Sigmoid colon (tissue), 7 donors: Measurements from ENCODE around the gene NLN. TPM values are rescaled to one million over a fixed set of nuclear protein-coding genes. Genes with fewer than 3 reads are reported as not detected.

Experiments used
- DNase-seq: peaks from one replicate; pipeline ENCODE4 v3.0.0-alpha.2; 2019
- H3K27ac ChIP-seq, 4 donors: fragments of 200-600 bp; sonication (generic); one replicate each; pipeline ENCODE4 v1.5.1; 2016 to 2019; ENCODE audit warnings: mild to moderate bottlenecking in 1 of 4
- H3K27me3 ChIP-seq, 3 donors: fragments of 200-600 bp; sonication (generic); one replicate each; pipeline ENCODE4 v1.5.1; 2019; ENCODE audit warnings: mild to moderate bottlenecking in 1 of 3
- H3K36me3 ChIP-seq, 4 donors: fragments of 200-600 bp; sonication (generic); one replicate each; pipeline ENCODE4 v1.5.1; 2016 to 2019
- H3K4me1 ChIP-seq, 4 donors: fragments of 200-600 bp; sonication (generic); one replicate each; pipeline ENCODE4 v1.5.1; 2017 to 2019
- H3K4me3 ChIP-seq, 4 donors: fragments of 200-600 bp; sonication (generic); one replicate each; pipeline ENCODE4 v1.5.1; 2017 to 2019; ENCODE audit warnings: mild to moderate bottlenecking in 2 of 4, moderate library complexity in 1 of 4
- H3K9me3 ChIP-seq, 4 donors: fragments of 200-600 bp in 3 of 4; sonication (generic) in 3 of 4; one replicate each; pipeline versions ENCODE4 v1.5.1 to v1.6.1; 2013 to 2019
- EP300 ChIP-seq, 4 donors: sonication (generic); formaldehyde crosslinking; IDR thresholded peaks; one replicate each; pipeline ENCODE4 v1.6.1; 2017; ENCODE audit warnings: antibody characterized with exemption in 4 of 4
- POLR2A ChIP-seq, 2 donors: fragments of 450-650 bp; IDR thresholded peaks; one replicate each; pipeline ENCODE4 v1.6.1; 2016; ENCODE audit warnings: antibody characterized with exemption in 2 of 2, mild to moderate bottlenecking in 2 of 2, moderate library complexity in 2 of 2
- POLR2AphosphoS5 ChIP-seq, 4 donors: sonication (generic); formaldehyde crosslinking; IDR thresholded peaks; one replicate each; pipeline ENCODE4 v1.6.1; 2017; ENCODE audit warnings: antibody characterized with exemption in 4 of 4
- WGBS, 2 donors: extraction: QIAGEN DNeasy Blood & Tissue Kit; methylation state at CpG; one replicate each; pipeline ENCODE4 v1.1.7; 2013; 5-methylcytosine and 5-hydroxymethylcytosine counted together
- intact Hi-C: fragments of 100-400 bp; cut with DNase I; formaldehyde crosslinking; loops from one replicate; pipeline ENCODE4 v1.15.1; 2023
- polyA plus RNA-seq, 3 donors: library from polyadenylated mRNA; stranded (reverse); fragments of 200-250 nt; gene quantifications; one replicate each; pipeline ENCODE4 v1.2.3, GENCODE V29; 2013
- total RNA-seq, 4 donors: library from RNA; depleted of rRNA; stranded (reverse); fragments of >200 nt; gene quantifications; one replicate each; pipeline ENCODE4 v1.1.0, GENCODE V29; 2016
- TF ChIP-seq, protein P1 (sequence below), 4 experiments: fragments of 450-650 bp in 3 of 4; fragments of 200-600 bp in 1 of 4; IDR thresholded peaks; one replicate each; pipeline ENCODE4 v1.5.1; 2016 to 2019; ENCODE audit warnings: antibody characterized with exemption in 4 of 4, mild to moderate bottlenecking in 3 of 4, moderate library complexity in 2 of 4
- donor health status: healthy with polysubstance abuse.
- donor health status: Bipolar disorder and iron deficiency.
- donor health status: healthy.

Gene NLN
- total and polyA plus RNA-seq, 7 donors, result 4.8 to 43.7 (median 7.8) TPM

DNA sequence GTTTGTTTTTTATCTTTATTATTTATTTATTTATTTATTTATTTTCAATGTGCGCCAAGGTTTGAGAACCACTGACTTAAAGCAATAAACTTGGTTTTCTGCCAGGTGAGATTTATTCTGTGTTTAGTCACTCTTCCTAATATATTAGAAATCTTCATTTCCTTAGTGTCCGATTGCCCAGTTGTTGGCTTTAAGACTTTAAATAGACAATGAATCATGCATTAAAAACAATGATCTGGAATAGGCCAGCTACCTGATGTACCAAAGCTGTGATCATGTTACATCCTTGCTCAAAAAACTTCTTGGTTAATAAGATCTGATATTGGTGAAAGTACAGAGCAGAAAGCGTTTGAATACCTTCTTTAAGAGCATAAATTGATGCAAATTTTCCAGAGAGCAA, 152.2 kb downstream of the NLN start:
- no peak overlapping the region for H3K4me3 ChIP-seq
- H3K4me1 ChIP-seq, result no peaks in the 10 kb centered on the region
- intact Hi-C loops, result no loop called here
- peaks cover 0 to 1% (median 0%) of the 10 kb centered on the region in 4 donors for H3K9me3 ChIP-seq
- H3K27ac ChIP-seq, result no peak overlapping the region
- DNase-seq, result no peak
- no peaks in the 10 kb centered on the region for H3K27me3 ChIP-seq
- H3K36me3 ChIP-seq, result no peaks in the 10 kb centered on the region
- TF ChIP-seq POLR2A (IDR thresholded peaks at IDR 0.05) (no peak), POLR2AphosphoS5 (IDR thresholded peaks at IDR 0.05) (no peak), EP300 (IDR thresholded peaks at IDR 0.05) (no peak)
- TF ChIP-seq, protein P1, sequence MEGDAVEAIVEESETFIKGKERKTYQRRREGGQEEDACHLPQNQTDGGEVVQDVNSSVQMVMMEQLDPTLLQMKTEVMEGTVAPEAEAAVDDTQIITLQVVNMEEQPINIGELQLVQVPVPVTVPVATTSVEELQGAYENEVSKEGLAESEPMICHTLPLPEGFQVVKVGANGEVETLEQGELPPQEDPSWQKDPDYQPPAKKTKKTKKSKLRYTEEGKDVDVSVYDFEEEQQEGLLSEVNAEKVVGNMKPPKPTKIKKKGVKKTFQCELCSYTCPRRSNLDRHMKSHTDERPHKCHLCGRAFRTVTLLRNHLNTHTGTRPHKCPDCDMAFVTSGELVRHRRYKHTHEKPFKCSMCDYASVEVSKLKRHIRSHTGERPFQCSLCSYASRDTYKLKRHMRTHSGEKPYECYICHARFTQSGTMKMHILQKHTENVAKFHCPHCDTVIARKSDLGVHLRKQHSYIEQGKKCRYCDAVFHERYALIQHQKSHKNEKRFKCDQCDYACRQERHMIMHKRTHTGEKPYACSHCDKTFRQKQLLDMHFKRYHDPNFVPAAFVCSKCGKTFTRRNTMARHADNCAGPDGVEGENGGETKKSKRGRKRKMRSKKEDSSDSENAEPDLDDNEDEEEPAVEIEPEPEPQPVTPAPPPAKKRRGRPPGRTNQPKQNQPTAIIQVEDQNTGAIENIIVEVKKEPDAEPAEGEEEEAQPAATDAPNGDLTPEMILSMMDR (IDR thresholded peaks at IDR 0.05), result no peak
- 81 to 85% methylated on average over 3 of the region's 3 CpGs for WGBS, 2 donors

DNA sequence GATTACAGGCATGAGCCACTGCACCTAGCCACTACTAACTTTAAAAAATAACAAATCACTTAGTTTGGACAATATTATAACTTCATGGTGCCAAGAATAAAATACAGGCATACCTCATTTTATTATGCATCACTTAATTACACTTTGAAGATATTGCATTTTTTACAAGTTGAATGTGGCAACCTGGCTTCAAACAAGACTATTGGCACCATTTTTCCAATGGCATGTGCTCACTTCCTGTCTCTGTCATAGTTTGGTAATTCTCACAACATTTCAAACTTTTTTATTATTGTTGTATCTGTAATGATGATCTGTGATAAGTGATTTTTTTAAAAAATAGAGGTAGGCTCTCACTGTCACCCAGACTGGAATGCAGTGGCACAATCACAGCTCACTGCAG, 154.5 kb downstream of the NLN start:
- intact Hi-C loops, result no loop called here
- H3K4me1 ChIP-seq, result no peaks in the 10 kb centered on the region
- H3K4me3 ChIP-seq, result no peak overlapping the region
- no peak for DNase-seq
- H3K27ac ChIP-seq, result no peak overlapping the region
- no peaks in the 10 kb centered on the region for H3K36me3 ChIP-seq
- TF ChIP-seq EP300 (IDR thresholded peaks at IDR 0.05) (no peak), POLR2A (IDR thresholded peaks at IDR 0.05) (no peak), POLR2AphosphoS5 (IDR thresholded peaks at IDR 0.05) (no peak)
- TF ChIP-seq, protein P1 (IDR thresholded peaks at IDR 0.05), result no peak
- no peaks in the 10 kb centered on the region for H3K27me3 ChIP-seq
- H3K9me3 ChIP-seq, result peaks cover 0 to 1% (median 0%) of the 10 kb centered on the region in 4 donors

DNA sequence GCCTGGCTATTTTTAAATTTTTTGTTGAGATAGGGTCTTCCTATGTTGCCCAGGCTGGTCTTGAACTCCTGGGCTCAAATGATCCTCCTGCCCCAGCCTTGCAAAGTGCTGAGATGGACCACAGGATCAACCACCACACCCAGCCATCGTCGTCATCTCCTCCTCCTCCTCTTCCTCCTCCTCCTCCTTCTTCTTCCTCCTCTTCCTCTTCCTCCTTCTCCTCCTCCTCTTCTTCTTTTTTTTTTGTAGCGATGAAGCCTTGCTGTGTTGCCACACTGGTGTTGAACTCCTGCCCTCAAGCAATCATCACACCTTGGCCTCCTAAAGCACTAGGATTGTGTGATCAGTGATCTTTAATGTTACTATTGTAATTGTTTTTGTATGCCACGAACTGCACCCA, 155.0 kb downstream of the NLN start:
- no peaks in the 10 kb centered on the region for H3K36me3 ChIP-seq

More for the DNA sequence above, 155.0 kb downstream of the NLN start:
- Histone ChIP-seq H3K4me3 (no peak overlapping the region), H3K9me3 (peaks cover 0 to 1% (median 0%) of the 10 kb centered on the region in 4 donors), H3K27ac (no peak overlapping the region), H3K4me1 (no peaks in the 10 kb centered on the region), H3K27me3 (no peaks in the 10 kb centered on the region)
- TF ChIP-seq, protein P1 (IDR thresholded peaks at IDR 0.05), result no peak
- TF ChIP-seq POLR2A (IDR thresholded peaks at IDR 0.05) (no peak), POLR2AphosphoS5 (IDR thresholded peaks at IDR 0.05) (no peak), EP300 (IDR thresholded peaks at IDR 0.05) (no peak)
- intact Hi-C loops, result no loop called here
- no peak for DNase-seq
- 63 to 86% methylated on average over 4 of the region's 4 CpGs for WGBS, 2 donors

Other genes starting within 250 kb of the NLN start
- 10 to 100 TPM in 1 of 4 donors, 1 to 10 TPM in 3; 3.7 to 18.3 (median 8.2) TPM for gene ADAMTS6, start 240.3 kb upstream of the NLN start, total RNA-seq
- gene ADAMTS6, start 240.3 kb upstream of the NLN start, polyA plus RNA-seq, result under 1 TPM in 1 of 3 donors, not detected in 2; 0.74 TPM
- gene CENPK, start 159.0 kb upstream of the NLN start, total RNA-seq, result 1 to 10 TPM in 2 of 4 donors, not detected in 2; 1.4 to 1.8 TPM
- 10 to 100 TPM in 1 of 3 donors, 1 to 10 TPM in 2; 3.6 to 14.5 (median 9.7) TPM for gene CENPK, start 159.0 kb upstream of the NLN start, polyA plus RNA-seq
- 10 to 100 TPM; 50.2 to 91.1 (median 78.1) TPM for gene PPWD1, start 158.9 kb upstream of the NLN start, total RNA-seq
- gene PPWD1, start 158.9 kb upstream of the NLN start, polyA plus RNA-seq, result 10 to 100 TPM in 2 of 3 donors, 1 to 10 TPM in 1; 9.7 to 20.2 (median 17.4) TPM
- 10 to 100 TPM; 14.1 to 25.7 (median 21.6) TPM for gene TRIM23, start 97.9 kb upstream of the NLN start, total RNA-seq
- 1 to 10 TPM; 2.1 to 3.9 (median 2.4) TPM for gene TRIM23, start 97.9 kb upstream of the NLN start, polyA plus RNA-seq
- 1 to 10 TPM; 2.4 to 3.6 (median 3.3) TPM for gene SHLD3, start 97.2 kb upstream of the NLN start, total RNA-seq
- 1 to 10 TPM; 2.3 to 5.3 (median 2.4) TPM for gene SHLD3, start 97.2 kb upstream of the NLN start, polyA plus RNA-seq
- 10 to 100 TPM; 24.4 to 43.2 (median 30.5) TPM for gene TRAPPC13, start 97.2 kb upstream of the NLN start, total RNA-seq
- 10 to 100 TPM; 12.4 to 19.2 (median 13.8) TPM for gene TRAPPC13, start 97.2 kb upstream of the NLN start, polyA plus RNA-seq
- gene SGTB, start 96 bp upstream of the NLN start, total RNA-seq, result 10 to 100 TPM; 10.2 to 13.9 (median 11.6) TPM
- 1 to 10 TPM; 1.2 to 2.4 (median 1.4) TPM for gene SGTB, start 96 bp upstream of the NLN start, polyA plus RNA-seq
- 100 to 1,000 TPM in 1 of 4 donors, 10 to 100 TPM in 3; 64.9 to 101 (median 84.2) TPM for gene ERBIN, start 204.4 kb downstream of the NLN start, total RNA-seq
- gene ERBIN, start 204.4 kb downstream of the NLN start, polyA plus RNA-seq, result 10 to 100 TPM; 31.9 to 45.6 (median 43.0) TPM